HG03139 (cell line): ENCODE results near the gene RRAGC.

Experiments
- ATAC-seq: cut with Tn5 transposase; IDR thresholded peaks from one replicate; pipeline ENCODE4 v1.9.1; 2021; ENCODE audit not compliant: unreplicated experiment

Gene RRAGC

GRCh38 chr1:38859561-38860453 lies at the start of gene RRAGC:
RRAGC (minus strand) TSS chr1:38859772; CDS start chr1:38859646, 126 bp downstream.
- peak; percentile 94 for ATAC-seq

GRCh38 chr1:38908821-38909220 lies 49.2 kb upstream of the RRAGC start:
- no peak for ATAC-seq

DNA sequence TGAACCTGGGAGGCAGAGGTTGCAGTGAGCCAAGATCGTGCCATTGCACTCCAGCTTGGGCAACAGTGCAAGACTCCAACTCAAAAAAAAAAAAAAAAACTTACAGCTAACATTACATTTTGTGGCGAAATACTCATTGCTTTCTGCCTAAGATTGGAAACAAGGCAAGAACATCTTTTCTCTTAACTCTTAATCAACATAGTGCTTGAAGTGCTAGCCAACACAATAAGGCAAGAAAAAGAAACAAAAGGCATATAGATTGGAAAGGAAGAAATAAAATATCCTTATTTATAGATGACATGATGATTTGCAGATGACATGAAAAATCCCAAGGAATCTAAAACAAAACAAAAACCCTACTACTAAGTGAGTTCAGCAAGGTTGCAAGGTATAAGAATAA lies 46.4 kb upstream of the RRAGC start:
- ATAC-seq = no peak

- no peak for ATAC-seq
These were observed 40.0 kb upstream of the RRAGC start for GRCh38 chr1:38899560-38899959.

DNA sequence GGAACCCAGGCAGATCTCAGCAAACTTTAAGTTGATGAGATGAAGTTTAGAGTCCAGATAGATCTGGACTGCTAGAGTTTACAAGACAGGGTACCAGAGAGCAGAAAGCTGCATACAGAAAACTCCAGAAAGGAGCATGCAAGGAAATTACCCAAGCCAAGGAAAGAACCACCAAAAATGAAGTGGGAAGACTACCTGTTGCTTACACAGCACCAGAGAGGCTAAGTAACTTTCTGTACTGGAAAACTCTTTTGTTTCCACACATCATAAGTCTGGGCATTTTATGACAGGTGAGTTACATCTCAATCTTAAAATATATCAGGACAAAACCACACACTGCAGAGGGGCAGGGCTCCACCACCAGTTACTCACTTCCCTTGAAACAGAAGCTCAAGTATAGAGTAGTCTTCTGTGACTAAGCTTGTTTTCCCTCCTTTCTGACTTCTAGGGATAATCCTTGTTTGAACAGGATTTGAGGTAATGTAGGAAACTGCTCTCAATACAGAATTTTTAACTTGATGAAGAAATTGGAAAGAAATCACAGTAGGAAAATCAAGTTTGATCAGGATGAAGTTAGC lies 39.2 kb upstream of the RRAGC start:
- ATAC-seq = no peak

- ATAC-seq = no peak
These were observed 36.6 kb upstream of the RRAGC start for GRCh38 chr1:38896169-38896568.

DNA sequence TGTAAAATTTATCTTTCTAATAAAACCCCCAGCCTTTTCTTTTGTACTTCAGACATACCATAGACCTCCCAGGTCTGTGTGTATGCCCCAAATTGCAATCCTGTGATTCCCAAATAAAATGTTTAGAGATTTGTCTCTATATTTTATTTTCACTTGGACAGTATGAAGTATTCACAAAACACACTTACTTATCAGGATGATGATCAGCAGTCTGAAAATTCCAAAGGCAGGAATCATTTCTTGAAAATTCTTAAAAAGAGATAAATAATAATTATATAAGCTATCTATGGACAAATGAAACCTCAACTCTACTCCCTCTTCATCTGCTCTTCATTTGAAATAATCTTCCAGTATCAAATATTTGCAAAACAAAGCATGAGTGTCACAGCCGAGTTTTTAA lies 33.4 kb upstream of the RRAGC start:
- ATAC-seq = no peak

DNA sequence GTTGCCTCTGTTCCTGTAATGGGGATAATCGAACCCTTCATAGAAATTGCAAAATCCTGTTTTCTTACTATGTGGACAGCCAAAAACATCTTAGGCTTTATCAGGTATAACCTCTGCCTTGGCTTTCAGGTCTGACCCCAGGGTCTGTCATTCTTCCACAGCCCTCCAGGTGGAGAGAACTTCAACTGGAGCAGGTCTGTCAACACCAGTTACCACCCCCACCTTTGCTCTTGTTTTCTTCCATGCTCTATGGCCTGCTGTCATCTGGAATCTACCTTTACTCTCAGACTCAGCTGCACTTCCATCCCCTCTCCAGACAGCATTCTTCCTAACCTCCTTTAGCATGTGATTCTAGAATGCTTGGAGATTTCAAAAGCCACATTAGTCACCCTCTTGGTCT lies 32.2 kb upstream of the RRAGC start:
- ATAC-seq = no peak

DNA sequence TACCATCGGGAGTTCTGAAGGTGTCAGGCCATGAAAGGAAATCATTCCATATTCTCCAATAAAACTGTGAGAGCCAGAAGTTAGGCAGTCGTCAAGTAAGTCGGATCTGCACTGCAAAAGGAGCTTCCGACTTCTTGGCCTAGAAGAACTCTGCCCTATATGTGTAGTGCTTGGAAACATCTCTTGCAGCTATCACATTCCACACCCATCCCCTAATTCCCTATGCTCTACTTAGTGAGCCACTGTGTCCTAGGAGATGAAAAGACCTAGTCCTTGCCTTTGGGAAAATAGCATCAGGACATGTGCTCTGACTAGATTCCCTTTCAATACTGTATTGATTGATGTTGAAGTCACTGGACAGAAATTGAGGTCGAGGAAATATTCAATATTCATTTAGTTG lies 30.0 kb upstream of the RRAGC start:
- no peak for ATAC-seq

DNA sequence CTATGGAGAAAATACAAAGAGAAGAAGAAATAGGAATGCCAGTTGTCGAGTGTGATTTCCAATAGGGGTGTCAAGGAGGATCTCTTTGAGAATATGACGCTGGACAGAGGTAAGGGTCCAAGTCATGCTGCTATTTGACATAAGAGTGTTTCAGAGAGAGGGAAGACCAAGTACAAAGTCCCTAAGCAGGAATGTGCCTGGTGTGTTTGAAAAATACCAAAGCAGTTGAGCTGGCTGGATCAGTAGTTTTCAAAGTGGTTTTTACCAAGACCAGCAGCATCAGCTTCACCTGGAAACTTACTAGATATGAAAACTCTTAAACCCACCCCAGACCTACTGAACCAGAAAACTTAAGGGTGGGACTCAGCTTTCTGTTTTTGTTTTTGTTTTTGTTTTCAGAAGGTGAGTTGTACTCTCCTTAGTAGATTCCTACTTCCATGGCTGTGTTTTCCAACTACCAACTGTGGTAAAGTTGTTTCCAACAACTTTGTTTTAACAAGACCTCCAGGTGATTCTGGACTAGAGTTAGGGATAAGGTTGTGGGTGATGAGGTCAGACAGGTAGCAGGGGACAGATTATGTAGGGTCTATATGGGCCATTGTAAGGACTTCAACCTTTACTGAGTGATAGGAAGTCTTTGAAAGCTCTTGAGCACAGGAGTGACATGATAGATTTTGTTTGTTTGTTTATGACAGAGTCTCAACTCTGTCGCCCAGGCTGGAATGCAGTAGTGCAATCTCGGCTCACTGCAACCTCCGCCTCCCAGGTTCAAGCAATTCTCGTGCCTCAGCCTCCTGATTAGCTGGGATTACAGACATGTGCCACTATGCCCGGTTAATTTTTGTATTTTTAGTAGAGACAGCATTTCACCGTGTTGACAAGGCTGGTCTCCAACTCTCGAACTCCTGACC lies 29.1 kb upstream of the RRAGC start:
- ATAC-seq = no peak

DNA sequence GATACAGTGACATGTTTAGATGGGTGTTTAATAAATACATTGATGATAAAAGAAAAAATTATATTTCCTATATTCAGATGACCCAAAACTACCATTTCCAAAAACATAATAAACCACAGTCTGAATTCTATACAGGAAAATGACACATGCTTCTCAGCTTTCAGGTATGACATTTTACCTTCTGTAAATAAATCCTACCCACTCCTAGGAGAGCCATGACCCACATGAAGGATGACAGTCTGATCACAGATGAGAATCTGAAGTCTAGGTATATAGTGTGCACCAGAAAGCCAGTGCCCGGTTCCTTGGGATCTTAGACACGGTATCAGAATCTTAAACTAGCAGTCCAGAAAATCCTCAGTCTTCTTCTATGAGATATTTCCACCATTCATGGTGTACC lies 25.5 kb upstream of the RRAGC start:
- no peak for ATAC-seq

- ATAC-seq = no peak
These were observed 21.9 kb upstream of the RRAGC start, which contains the start of gene GJA9 for GRCh38 chr1:38881487-38881886. GJA9 (minus strand) TSS chr1:38881587; CDS start chr1:38876098, 5,489 bp downstream.

- no peak for ATAC-seq
These were observed 16.2 kb upstream of the RRAGC start for GRCh38 chr1:38875811-38876210.

GRCh38 chr1:38873027-38873969 lies 13.7 kb upstream of the RRAGC start, which contains the start of gene MYCBP:
MYCBP (minus strand) TSS chr1:38873348; CDS start chr1:38873305, 43 bp downstream.
- ATAC-seq = peak; percentile 98

DNA sequence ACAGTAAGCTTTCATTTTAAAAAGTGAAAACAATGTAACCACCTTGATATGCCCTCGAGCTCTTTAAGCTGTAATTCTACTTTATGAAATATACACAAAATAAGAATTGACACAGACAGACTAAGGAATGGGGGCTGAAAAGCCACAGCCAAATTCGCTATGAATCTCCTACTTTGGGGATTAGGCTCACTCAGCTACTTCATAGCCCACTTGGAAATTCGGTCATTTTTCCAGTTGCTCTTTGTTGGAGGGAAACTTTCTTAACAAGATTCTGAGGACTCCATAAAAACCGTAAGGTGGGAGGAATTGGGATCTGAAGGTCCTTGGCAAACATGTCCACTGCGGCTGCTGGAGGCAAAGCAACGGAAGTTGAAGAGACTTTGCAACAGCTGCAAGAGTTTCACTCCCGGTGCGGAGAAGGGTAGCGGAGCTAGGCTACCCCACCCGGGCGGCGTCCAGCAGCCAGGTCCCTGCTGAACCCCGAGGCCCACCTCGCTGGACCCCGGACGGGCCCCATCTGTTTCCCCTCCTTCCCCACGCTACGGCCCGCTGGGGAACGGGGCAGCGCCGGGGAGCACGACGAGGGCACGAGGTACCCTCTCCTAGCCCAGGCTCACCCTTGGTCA lies 12.9 kb upstream of the RRAGC start:
- peak; percentile 12 for ATAC-seq

- no peak for ATAC-seq
These were observed 11.4 kb upstream of the RRAGC start for GRCh38 chr1:38870996-38871395.

DNA sequence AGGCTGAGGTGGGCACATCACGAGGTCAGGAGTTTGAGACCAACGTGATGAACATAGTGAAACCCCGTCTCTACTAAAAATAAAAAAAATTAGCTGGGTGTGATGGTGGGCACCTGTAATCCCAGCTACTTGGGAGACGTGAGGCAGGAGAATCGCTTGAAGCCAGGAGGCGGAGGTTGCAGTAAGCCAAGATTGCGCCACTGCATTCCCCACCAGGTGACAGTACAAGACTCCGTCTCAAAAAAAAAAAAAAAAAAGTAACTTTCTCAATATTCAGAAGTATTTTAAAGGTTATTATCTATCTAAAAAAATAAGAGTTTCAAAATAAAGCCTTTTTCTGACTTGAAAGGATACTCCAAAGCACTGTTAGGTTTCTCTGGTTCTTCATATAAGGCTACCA lies 7.6 kb upstream of the RRAGC start:
- no peak for ATAC-seq

DNA sequence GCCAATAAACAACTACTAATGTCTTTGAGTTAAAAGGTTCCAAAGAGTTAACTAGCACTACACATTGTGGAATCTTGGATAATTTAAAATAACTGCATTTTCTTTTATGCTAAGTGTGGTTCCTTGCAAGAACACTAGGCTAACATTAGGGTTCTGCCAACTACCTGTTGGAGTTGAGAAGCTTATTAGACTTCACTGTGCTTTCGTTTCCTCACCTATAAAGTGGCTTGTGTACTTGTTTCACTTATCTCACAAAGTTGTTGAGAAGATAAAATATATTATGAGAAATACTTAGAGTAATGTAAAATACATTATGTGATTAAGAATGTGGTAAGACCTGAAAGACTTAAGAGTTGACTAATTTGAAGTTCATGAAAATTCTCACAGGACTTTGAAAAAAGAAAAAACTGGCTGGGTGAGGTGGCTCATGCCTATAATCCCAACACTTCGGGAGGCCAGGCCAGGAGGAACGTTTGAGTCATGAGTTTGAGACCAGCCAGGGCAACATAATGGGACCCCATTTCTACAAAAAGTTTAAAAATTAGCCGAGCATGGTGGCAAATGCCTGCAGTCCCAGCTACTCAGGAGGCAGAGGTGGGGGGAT lies 5.6 kb upstream of the RRAGC start:
- ATAC-seq = no peak

DNA sequence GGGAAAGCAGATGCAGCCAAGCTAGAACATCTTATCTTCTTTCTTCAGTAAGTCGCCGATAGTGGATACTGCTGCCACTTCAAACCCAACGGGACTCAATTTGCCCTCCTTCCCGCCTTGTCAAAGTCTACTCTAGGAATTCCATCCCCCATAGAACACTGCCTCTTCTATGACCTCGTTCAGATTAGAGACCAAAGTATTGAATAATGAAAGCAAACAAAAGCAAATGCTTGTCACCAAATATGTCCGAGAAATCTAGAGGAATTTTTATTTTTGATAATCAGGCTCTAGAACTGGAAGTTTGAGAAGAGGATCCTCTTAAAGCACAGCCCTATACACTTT lies 853 bp upstream of the RRAGC start:
- no peak for ATAC-seq
